TTC549 (cell line): ENCODE measurements around the gene SFXN5.

Experiments
- FAIRE-seq: peaks from 2 replicates; lab custom pipeline; 2012; peaks lifted over from hg19 to GRCh38; lab: Jason Lieb, UNC

SFXN5 gene

DNA sequence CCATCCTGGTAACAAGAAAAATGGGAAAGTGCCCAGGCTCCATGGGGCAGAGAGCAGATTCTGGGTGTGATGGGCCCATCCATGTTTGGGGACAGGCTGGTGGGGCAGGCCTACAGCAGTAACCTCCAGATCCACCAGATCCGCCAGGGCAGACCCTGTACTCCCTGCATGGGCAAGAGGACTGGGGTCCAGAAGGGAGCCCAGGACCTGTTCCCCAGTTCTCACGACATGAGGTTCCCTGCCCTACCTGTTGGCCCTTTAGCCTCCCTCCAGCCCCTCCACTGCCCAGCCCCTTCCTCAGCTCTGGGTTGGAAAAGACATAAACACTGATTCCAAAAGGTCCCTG, 115.5 kb downstream of the SFXN5 start:
- no peak for FAIRE-seq

DNA sequence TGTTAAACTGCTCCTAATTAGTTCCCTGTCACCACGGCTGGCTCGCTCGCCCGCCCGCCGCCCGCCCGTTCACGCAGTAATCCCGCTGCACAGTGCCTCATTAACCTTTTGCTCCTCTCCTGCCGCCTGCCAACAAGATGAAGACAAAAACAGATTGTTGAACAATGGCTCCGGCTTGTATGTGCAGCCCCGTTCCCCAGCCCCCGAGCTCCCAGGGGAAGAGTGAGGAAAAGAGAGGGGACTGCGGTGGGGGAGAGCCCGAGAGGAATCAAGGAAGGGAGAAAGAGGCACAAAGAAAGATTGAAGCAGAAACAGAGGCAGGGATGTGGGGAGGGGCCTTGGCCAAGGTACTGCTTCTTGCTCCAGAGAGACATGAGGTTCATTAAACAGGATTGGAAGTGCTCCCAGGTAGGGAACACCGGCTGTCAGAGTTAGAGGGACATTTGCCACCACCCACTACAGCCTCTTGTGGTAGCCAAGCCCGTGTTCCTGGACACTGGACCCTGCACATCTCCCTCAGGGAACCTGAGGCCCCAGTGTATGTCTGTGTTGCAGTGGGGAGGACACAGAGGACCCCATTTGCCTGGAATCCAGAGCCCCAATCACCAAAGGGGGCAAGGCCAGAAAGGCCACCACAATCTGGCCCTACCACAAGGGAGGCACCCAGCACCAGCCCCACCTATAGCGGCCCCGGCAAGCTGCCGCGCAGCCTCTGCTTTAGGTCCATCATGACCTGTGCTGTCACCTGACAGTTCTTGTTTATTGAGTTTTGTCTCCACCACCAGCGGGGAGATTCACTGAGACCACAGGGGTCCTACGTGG, 116.1 kb downstream of the SFXN5 start:
- no peak for FAIRE-seq

- no peak for FAIRE-seq
These were observed 116.9 kb downstream of the SFXN5 start for GRCh38 chr2:72954376-72955227.

DNA sequence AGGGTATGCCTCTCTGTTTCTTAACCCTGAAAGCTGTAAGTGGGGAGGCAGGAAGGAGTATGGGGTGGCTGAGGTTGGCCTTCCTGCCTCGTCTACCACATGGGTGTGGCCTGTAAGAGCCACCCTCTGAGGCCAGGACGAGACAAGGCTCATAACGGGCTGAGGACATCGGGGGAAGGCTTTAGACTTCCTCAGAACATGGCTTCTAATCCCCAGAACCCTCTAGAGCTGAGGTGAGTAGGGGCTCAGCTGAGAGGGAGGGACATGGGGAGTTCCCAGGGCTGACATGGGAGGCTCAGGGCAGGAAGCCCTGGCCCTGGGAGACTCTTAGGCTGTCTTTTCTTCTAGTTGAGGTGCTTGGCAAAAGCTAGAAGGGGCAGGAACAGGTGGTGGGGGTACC, 117.5 kb downstream of the SFXN5 start:
- no peak for FAIRE-seq

- no peak for FAIRE-seq
These were observed 118.0 kb downstream of the SFXN5 start for GRCh38 chr2:72953528-72953927.

DNA sequence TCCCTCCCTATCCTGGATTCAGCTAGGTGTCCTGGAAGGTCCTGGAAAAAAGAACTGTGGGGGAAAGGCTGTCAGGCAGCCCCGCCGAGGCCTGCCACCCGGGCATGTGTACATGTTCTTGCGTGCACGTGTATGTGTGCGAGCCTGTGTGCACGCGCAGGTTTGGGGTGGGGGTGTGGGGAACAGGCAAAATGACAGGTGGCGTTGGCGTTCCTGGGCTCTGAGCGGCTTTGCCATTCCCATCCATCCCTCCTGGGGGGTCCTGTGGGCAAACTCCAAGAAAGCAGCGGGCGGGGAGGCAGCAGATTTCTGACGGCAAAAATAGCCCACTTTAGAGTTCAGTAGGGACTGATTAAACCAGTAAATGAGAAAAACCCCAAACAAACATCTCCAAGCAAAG, 118.6 kb downstream of the SFXN5 start:
- FAIRE-seq: no peak

DNA sequence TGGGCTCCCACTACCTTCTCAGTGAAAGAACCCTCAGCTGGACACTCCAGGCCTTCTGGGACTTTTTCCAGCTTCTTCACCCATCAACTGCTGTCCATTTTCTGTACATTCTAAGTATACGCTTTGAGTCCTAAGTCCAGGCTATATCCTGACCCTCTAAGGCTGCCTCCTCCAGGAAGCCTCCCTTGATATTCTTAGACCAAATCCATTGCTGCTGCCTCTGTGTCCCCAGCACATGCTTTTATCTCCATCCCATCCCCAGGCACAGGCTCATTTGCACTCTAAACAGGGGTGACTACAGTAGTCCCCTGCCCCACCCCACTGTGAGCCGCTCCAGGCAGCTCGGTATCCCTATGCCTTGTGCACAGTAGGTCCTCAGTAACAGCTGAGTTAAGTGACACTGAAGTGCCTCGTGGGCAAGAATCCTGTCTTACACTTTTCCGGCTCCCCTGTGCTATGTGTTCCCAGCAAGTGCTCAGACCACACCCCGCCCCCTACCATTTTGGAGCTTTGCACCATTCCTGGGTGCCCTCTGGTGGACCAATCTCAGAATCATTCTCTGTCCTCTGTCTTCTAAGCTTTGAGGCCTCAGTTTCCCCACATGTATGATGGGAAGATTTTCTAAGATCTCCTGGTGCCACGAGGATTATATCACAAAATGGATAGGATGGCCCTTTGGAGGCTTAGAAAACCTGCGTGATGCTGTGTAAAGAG, 119.2 kb downstream of the SFXN5 start:
- FAIRE-seq: no peak

DNA sequence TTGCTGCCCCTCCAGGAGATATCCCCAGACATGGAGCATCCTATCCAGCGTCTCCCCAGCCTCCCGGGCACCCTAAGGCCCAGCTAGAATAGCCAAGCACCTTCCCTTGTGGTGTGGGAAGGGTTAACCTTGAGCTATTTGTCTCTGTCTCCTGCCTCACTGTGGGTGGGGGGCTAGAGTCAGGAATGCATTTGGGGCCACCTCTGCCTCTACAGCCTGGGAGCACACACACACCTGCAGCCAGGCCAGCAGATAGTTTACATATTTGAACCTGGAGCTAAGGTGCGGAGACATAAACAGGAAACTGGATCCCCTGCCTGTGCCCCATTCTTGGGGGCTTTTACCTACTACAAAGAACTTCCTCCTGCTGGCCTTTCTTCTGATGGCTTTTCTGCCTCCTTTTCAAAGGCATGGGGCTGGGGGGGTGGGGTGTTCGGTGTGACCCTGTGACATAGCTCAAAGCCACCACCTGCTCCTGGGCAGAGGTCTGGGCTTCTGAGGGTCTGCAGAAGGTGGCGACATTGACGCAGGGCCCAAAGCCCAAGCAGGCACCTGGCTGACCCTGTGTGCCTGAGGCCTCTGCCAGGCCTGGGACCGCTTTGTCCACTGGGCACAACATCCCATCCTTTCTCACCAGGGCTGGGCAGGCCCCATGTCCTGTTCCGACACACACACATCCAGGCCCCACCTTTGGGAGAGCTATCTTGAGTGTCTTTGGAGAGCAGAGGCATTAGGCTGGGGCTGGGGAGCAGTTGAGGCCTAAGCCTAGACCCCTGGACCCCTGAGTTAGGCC, 120.0 kb downstream of the SFXN5 start:
- FAIRE-seq: no peak

GRCh38 chr2:72950558-72951255, 120.8 kb downstream of the SFXN5 start:
- FAIRE-seq: no peak

- no peak for FAIRE-seq
These were observed 121.9 kb downstream of the SFXN5 start for GRCh38 chr2:72949642-72950041.

DNA sequence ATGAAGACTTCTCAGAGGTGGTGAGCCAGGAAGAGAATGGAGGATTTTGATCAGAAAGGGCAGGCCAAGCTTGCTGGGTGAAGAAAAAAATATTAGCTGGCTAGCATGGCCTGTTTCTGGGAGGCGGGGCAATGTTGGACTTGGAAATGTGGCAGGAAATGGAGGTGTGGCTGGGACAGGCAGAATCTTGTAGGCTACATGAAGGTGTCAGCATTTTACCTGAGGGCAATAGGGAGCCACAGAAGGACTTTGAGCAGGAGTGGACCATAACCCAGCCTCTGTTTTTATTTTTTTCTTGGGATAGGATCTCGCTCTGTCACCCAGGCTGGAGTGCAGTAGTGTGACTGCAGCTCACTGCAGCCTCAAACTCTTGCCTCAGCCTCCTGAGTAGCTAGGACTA, 122.5 kb downstream of the SFXN5 start:
- no peak for FAIRE-seq

DNA sequence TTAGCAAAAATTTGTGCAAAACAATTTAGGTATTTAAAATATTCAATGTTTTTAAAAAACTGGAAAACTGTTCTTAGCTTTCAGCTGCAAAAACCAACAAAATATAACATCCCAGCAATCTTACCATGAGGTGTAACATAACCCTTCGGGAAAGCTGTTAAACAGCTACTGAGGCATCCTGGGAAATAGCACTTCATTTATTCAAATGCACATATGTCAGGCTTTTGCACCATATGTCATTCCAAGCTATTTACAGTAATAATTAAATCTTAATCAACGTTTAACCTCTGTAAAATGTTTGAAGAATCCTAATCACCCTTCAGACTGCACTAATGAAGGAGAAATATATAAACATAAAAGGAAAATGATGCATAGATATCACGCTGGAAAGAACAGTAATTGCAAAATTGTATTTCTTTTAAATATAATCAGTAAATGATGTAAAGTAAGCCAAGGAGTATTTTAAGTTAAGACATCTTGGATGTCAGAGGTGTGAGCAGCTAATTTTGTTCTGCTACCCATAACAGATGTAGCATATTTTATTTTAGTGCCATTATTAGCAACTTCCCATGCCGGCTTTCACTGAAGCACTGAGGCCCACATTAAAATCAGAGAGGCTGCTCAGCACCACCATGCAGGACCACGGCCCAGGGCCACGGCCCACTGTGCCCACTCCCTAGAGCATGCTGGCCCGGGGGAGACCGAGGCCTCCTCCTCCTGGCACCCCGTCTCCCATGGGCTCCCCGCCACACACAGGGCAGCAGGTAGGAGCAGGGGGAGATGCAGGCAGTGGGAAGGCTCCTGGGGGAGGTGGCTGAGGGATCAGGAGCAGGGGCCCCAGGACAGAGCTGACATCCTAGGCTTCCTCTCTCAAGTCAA, 123.3 kb downstream of the SFXN5 start:
- no peak for FAIRE-seq

DNA sequence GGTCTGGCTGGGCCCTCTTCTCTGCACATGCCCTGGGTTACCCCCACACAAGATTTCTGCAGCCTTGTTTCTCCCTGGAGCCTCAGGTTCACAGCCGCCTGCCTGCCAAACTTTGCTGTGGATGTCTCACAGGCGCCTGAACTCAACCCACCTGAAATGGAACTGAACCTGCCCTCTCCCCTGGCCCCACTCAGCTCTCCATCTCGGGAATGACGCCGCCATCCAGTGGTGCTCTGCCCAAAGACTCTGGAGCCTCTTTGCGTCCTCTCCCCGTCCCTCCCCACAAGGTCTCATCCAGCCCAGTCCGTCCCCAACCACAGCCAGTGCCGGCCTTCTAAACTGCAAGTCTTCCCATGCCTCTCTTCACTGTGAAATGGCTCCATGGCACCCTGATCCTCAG, 125.0 kb downstream of the SFXN5 start:
- no peak for FAIRE-seq

- no peak for FAIRE-seq
These were observed 126.0 kb downstream of the SFXN5 start for GRCh38 chr2:72945450-72946019.

DNA sequence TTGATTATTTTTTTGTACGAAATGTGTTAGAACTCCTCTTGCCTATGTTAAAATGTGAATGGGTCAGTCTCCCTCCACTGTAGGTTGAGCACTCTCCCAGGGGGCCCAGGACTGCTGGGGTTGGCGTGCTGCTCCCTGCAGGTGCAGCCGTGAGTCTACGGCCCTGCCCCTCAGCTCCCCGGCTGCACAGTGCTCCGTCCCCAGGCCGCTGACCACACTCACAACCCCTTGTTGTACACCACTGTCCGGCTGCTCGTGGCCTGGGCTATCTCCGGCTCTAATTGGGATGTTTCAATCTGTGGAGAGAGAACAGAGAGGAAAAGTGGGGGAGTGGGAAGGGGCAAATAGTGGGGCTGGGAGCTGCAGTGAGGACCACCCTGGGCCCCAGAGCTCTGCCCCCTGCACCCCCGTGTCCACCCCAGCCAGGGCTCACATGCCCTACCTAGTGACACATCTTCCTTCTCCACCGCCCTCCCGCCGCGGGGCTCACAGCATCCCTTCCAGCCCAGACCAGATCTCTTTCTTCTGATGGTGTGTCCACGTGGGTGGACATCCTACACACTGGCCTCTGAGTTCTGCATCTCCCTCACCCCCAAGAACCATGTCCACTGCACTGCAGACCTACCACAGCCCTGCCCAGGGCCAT, 126.6 kb downstream of the SFXN5 start:
- no peak for FAIRE-seq

- no peak for FAIRE-seq
These were observed 127.7 kb downstream of the SFXN5 start for GRCh38 chr2:72943540-72944395.

DNA sequence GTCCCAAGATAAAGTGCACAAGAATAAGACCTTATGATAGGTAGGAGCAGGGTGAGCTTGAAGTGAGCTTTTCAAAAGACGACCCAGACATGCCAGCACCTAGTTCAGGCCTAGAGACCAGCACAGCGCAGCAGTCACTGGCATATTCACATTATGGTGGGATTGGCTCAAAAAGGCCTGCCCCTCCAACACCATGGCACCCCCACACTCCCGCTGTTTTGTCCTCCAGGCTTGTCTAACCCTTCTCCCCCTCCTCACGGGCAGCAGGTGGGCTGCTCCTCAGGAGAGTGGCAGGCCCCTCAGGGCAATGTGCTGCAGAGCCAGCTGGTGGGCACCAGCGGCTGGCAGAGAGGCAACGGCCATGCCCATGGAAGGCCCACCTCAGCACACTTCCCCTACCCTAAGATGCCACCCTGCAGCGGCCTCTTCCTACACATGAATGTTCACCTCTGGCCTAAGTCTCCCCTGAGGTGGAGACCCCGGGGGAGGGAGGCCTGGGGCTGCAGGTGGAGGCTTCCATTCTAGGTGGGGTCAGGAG, 128.6 kb downstream of the SFXN5 start:
- FAIRE-seq: no peak

DNA sequence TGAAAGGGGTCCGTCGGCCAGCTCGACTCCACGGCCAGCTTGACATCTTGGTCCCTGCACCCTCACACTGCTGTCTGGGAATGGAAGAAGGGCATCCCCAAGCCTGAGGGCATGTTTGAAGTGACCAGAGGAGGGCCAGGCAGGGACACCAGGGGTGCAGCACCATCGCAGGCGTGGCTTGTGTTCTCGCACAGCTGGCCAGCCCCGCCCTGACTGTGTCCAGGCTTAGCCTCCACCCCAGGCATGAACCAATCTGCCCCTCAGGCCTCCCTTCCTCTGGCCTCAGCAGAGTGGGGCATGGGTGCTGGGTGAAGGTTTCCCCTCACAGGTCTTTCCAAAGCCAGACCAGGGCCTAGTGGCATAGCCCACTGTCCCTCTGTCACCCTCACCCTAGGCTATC, 129.2 kb downstream of the SFXN5 start:
- no peak for FAIRE-seq
